Right lobe of liver (tissue), 6 donors: ENCODE data around the gene SBF2. TPM values are rescaled to one million over a fixed set of nuclear protein-coding genes. Genes with fewer than 3 reads are reported as not detected.

Source experiments
- ATAC-seq, 4 donors: fragments of 200-7000 bp; cut with Tn5 transposase; one replicate each; pipeline ENCODE4 v1.9.1; 2020; ENCODE audit warnings: mild to moderate bottlenecking in 4 of 4, moderate library complexity in 4 of 4
- DNase-seq, 3 donors: peaks; one replicate each; pipeline ENCODE4 v3.0.0-alpha.2; 2020
- H3K27ac ChIP-seq, 3 donors: fragments of 200-600 bp; one replicate each; pipeline ENCODE4 v1.8.0; 2022
- H3K27me3 ChIP-seq, 2 donors: fragments of 200-600 bp; one replicate each; pipeline ENCODE4 v1.8.0; 2022
- H3K36me3 ChIP-seq, 4 donors: fragments of 200-600 bp; sonication (generic) in 1 of 4; one replicate each; pipeline versions ENCODE4 v1.5.1 to v1.8.0; 2017 to 2022; ENCODE audit warnings: control low read depth in 1 of 4
- H3K4me1 ChIP-seq, 4 donors: fragments of 200-600 bp; sonication (generic) in 1 of 4; one replicate each; pipeline versions ENCODE4 v1.5.1 to v1.8.0; 2017 to 2022; ENCODE audit warnings: control low read depth in 1 of 4
- H3K4me3 ChIP-seq, 3 donors: fragments of 200-600 bp; one replicate each; pipeline ENCODE4 v1.8.0; 2022
- H3K9me3 ChIP-seq, 4 donors: fragments of 200-600 bp; sonication (generic) in 1 of 4; one replicate each; pipeline versions ENCODE4 v1.5.1 to v1.8.0; 2017 to 2022; ENCODE audit warnings: control low read depth in 1 of 4
- CTCF ChIP-seq, 4 donors: fragments of 200-600 bp in 3 of 4; fragments of 450-650 bp in 1 of 4; IDR thresholded peaks; one replicate each; pipeline versions ENCODE4 v1.5.1 to v1.8.0; 2016 to 2022; ENCODE audit warnings: antibody characterized with exemption in 4 of 4, mild to moderate bottlenecking in 2 of 4
- POLR2A ChIP-seq: fragments of 450-650 bp; IDR thresholded peaks from one replicate; pipeline ENCODE4 v1.6.1; 2017; ENCODE audit warnings: antibody characterized with exemption, mild to moderate bottlenecking
- WGBS: methylation state at CpG from one replicate; pipeline ENCODE4 v1.1.6; 2018; ENCODE audit warnings: low coverage, low lambda C conversion rate; ENCODE audit not compliant: insufficient coverage; ENCODE audit errors: missing lambda C conversion rate; 5-methylcytosine and 5-hydroxymethylcytosine counted together
- intact Hi-C, 2 donors: fragments of 100-400 bp; cut with DNase I; formaldehyde crosslinking; loops; one replicate each; pipeline versions ENCODE4 v1.11.2 to v1.14.1; 2022
- total RNA-seq, 6 experiments: library from RNA; depleted of rRNA in 2 of 6; stranded (reverse); fragments of >200 nt in 2 of 6; fragmentation: NEBNext Ultra II Directional in 3 of 6; extraction: Animal tissue kit (Norgen Biotek cat#: 25700) in 3 of 6; gene quantifications; one replicate each; pipeline versions ENCODE4 v1.1.0 to v1.2.4, GENCODE V29; 2016 to 2023
- donor health status: DM: no; HTN: yes; CAD: no.
- donor health status: DM: no; HTN: no; CAD: no.
- donor health status: DM: no; HTN: no; CAD: no.
- donor health status: DM: no; HTN: yes; CAD: no.
- donor health status: DM: no; HTN: yes; CAD: no.

SBF2 gene
- total RNA-seq, 6 experiments from 2014 or later = 13.7 to 28.4 (median 21.3) TPM

GRCh38 chr11:10289765-10290380 is 4.1 kb downstream of the SBF2 start:
- TF ChIP-seq CTCF (IDR thresholded peaks at IDR 0.05) = no peak
- intact Hi-C loops = no loop called here
- H3K4me3 ChIP-seq = no peak overlapping the region
- H3K27ac ChIP-seq = no peak overlapping the region
- H3K27me3 ChIP-seq = no peaks in the 10 kb centered on the region
- DNase-seq (no peak), ATAC-seq (no peak)
- H3K36me3 ChIP-seq = no peaks in the 10 kb centered on the region
- WGBS = 67% methylated on average over 1 of the region's 10 CpGs
- H3K4me1 ChIP-seq = peaks cover 0 to 25% (median 0%) of the 10 kb centered on the region in 4 donors
- H3K9me3 ChIP-seq = no peaks in the 10 kb centered on the region

- Histone ChIP-seq H3K36me3 (no peaks in the 10 kb centered on the region), H3K4me3 (no peak overlapping the region), H3K4me1 (peaks cover 0 to 33% (median 0%) of the 10 kb centered on the region in 4 donors), H3K27me3 (no peaks in the 10 kb centered on the region), H3K9me3 (no peaks in the 10 kb centered on the region), H3K27ac (no peak overlapping the region)
- DNase-seq (peak in 1 of 3 donors; percentile 29), ATAC-seq (no peak)
- intact Hi-C loops = no loop called here
- no peak for TF ChIP-seq POLR2A
- TF ChIP-seq CTCF (IDR thresholded peaks at IDR 0.05) = no peak
- no CpG with 5 or more reads among the region's 24 CpGs for WGBS
These were observed 4.9 kb downstream of the SBF2 start for GRCh38 chr11:10288881-10289764.

GRCh38 chr11:10287766-10288715 is 6.0 kb downstream of the SBF2 start:
- Histone ChIP-seq H3K4me3 (no peak overlapping the region), H3K9me3 (no peaks in the 10 kb centered on the region), H3K27ac (no peak overlapping the region), H3K36me3 (no peaks in the 10 kb centered on the region), H3K27me3 (no peaks in the 10 kb centered on the region), H3K4me1 (peaks cover 0 to 32% (median 0%) of the 10 kb centered on the region in 4 donors)
- ATAC-seq (no peak), DNase-seq (no peak)
- intact Hi-C loops = no loop called here
- 100% methylated on average over 1 of the region's 9 CpGs for WGBS
- TF ChIP-seq POLR2A (no peak), CTCF (IDR thresholded peaks at IDR 0.05) (no peak)

GRCh38 chr11:10287140-10287539 is 6.9 kb downstream of the SBF2 start:
- intact Hi-C loops = no loop called here
- Histone ChIP-seq H3K4me1 (peaks cover 0 to 30% (median 0%) of the 10 kb centered on the region in 4 donors), H3K4me3 (no peak overlapping the region), H3K27ac (no peak overlapping the region), H3K27me3 (no peaks in the 10 kb centered on the region), H3K36me3 (no peaks in the 10 kb centered on the region), H3K9me3 (no peaks in the 10 kb centered on the region)
- no peak for ATAC-seq
- WGBS = no CpG with 5 or more reads among the region's 3 CpGs
- no peak for DNase-seq
- TF ChIP-seq POLR2A (no peak), CTCF (IDR thresholded peaks at IDR 0.05) (no peak)
